ENCODE results near the gene PIGW.
A peak's percentile ranks its signal among the peaks of the same experiment; 100 is the strongest.

PIGW gene

GRCh38 chr17:36534840-36535668, at the start of gene PIGW, which contains the start of gene MYO19:
TSS of gene PIGW (plus strand) at chr17:36534987. CDS start at chr17:36537102, 2,115 bp downstream.
TSS of gene MYO19 (minus strand) at chr17:36534868. CDS start at chr17:36532538, 2,330 bp downstream.
- ATAC-seq (peak; percentile 90), DNase-seq (peak; percentile 88 to 90)
- H3K4me1 Mint-ChIP-seq = peaks cover 41% of the 10 kb centered on the region
- peak within 1 kb of the TSS; percentile 88 to 97 for H3K4me3 Mint-ChIP-seq
- peak within 1 kb of the TSS; percentile 99 for H3K27ac Mint-ChIP-seq
- H3K9me3 Mint-ChIP-seq = no peaks in the 10 kb centered on the region
- H3K27me3 Mint-ChIP-seq = no peaks in the 10 kb centered on the region

- Mint-ChIP-seq H3K27ac (peak overlapping the region in 1 of 2 donors; percentile 10), H3K4me1 (peaks cover 60% of the 10 kb centered on the region), H3K4me3 (peak overlapping the region; percentile 94 to 97), H3K9me3 (no peaks in the 10 kb centered on the region), H3K27me3 (peaks cover 25% of the 10 kb centered on the region)
- ATAC-seq = no peak
- DNase-seq = no peak
Observed at GRCh38 chr17:36485027-36485426, 49.8 kb upstream of the PIGW start.

- Mint-ChIP-seq H3K4me1 (peaks cover 65% of the 10 kb centered on the region), H3K9me3 (no peaks in the 10 kb centered on the region), H3K27ac (peak overlapping the region; percentile 90 to 99), H3K27me3 (peaks cover 25% of the 10 kb centered on the region), H3K4me3 (peak overlapping the region; percentile 94 to 97)
- DNase-seq = no peak
- no peak for ATAC-seq
Observed at GRCh38 chr17:36485805-36486203, 49.0 kb upstream of the PIGW start.

- peak within 1 kb of the TSS; percentile 94 to 97 for H3K4me3 Mint-ChIP-seq
- H3K4me1 Mint-ChIP-seq = peaks cover 72% of the 10 kb centered on the region
- H3K9me3 Mint-ChIP-seq = no peaks in the 10 kb centered on the region
- H3K27me3 Mint-ChIP-seq = peaks cover 24% of the 10 kb centered on the region
- H3K27ac Mint-ChIP-seq = peak within 1 kb of the TSS; percentile 99
- peak; percentile 87 to 92 for DNase-seq
- peak; percentile 95 for ATAC-seq
Observed at GRCh38 chr17:36486204-36487194, 48.3 kb upstream of the PIGW start, which contains the start of gene ZNHIT3. TSS of gene ZNHIT3 (plus strand) at chr17:36486681. CDS start at chr17:36486700, 19 bp downstream.

- Mint-ChIP-seq H3K27me3 (no peaks in the 10 kb centered on the region), H3K9me3 (no peaks in the 10 kb centered on the region), H3K4me1 (peaks cover 28% of the 10 kb centered on the region), H3K4me3 (no peak overlapping the region), H3K27ac (peak overlapping the region in 1 of 2 donors; percentile 22)
- no peak for DNase-seq
- no peak for ATAC-seq
Observed at GRCh38 chr17:36493956-36494355, 40.8 kb upstream of the PIGW start.

- ATAC-seq (no peak), DNase-seq (no peak)
- H3K27me3 Mint-ChIP-seq = no peaks in the 10 kb centered on the region
- H3K27ac Mint-ChIP-seq = no peak overlapping the region
- no peak overlapping the region for H3K4me3 Mint-ChIP-seq
- no peaks in the 10 kb centered on the region for H3K9me3 Mint-ChIP-seq
- H3K4me1 Mint-ChIP-seq = peaks cover 22% of the 10 kb centered on the region
Observed at GRCh38 chr17:36494674-36495073, 40.1 kb upstream of the PIGW start.

- H3K27me3 Mint-ChIP-seq = no peaks in the 10 kb centered on the region
- ATAC-seq (no peak), DNase-seq (no peak)
- no peak overlapping the region for H3K27ac Mint-ChIP-seq
- H3K4me3 Mint-ChIP-seq = no peak overlapping the region
- H3K4me1 Mint-ChIP-seq = peaks cover 18% of the 10 kb centered on the region
- no peaks in the 10 kb centered on the region for H3K9me3 Mint-ChIP-seq
Observed at GRCh38 chr17:36495076-36495578, 39.7 kb upstream of the PIGW start.

- H3K4me1 Mint-ChIP-seq = peaks cover 9% of the 10 kb centered on the region
- H3K27ac Mint-ChIP-seq = peak overlapping the region in 1 of 2 donors; percentile 13
- H3K27me3 Mint-ChIP-seq = no peaks in the 10 kb centered on the region
- ATAC-seq = no peak
- no peak for DNase-seq
- H3K4me3 Mint-ChIP-seq = no peak overlapping the region
- H3K9me3 Mint-ChIP-seq = no peaks in the 10 kb centered on the region
Observed at GRCh38 chr17:36496018-36496789, 38.6 kb upstream of the PIGW start.

- Mint-ChIP-seq H3K27me3 (no peaks in the 10 kb centered on the region), H3K9me3 (no peaks in the 10 kb centered on the region), H3K27ac (no peak overlapping the region), H3K4me3 (no peak overlapping the region), H3K4me1 (peaks cover 7% of the 10 kb centered on the region)
- ATAC-seq = no peak
- DNase-seq = no peak
Observed at GRCh38 chr17:36498155-36498554, 36.6 kb upstream of the PIGW start.

- Mint-ChIP-seq H3K9me3 (no peaks in the 10 kb centered on the region), H3K4me3 (no peak overlapping the region), H3K27me3 (no peaks in the 10 kb centered on the region), H3K27ac (no peak overlapping the region), H3K4me1 (peaks cover 8% of the 10 kb centered on the region)
- ATAC-seq (no peak), DNase-seq (no peak)
Observed at GRCh38 chr17:36498560-36499300, 36.1 kb upstream of the PIGW start.

- Mint-ChIP-seq H3K4me3 (no peak overlapping the region), H3K27ac (no peak overlapping the region), H3K9me3 (no peaks in the 10 kb centered on the region), H3K27me3 (no peaks in the 10 kb centered on the region), H3K4me1 (peaks cover 8% of the 10 kb centered on the region)
- ATAC-seq (no peak), DNase-seq (no peak)
Observed at GRCh38 chr17:36500745-36501225, 34.0 kb upstream of the PIGW start.

GRCh38 chr17:36501351-36501750, 33.4 kb upstream of the PIGW start:
- DNase-seq = no peak
- H3K4me3 Mint-ChIP-seq = no peak overlapping the region
- H3K4me1 Mint-ChIP-seq = peaks cover 8% of the 10 kb centered on the region
- H3K27ac Mint-ChIP-seq = peak overlapping the region; percentile 5 to 77
- no peak for ATAC-seq
- no peaks in the 10 kb centered on the region for H3K27me3 Mint-ChIP-seq
- H3K9me3 Mint-ChIP-seq = no peaks in the 10 kb centered on the region

GRCh38 chr17:36501963-36502362, 32.8 kb upstream of the PIGW start:
- DNase-seq (no peak), ATAC-seq (no peak)
- no peak overlapping the region for H3K4me3 Mint-ChIP-seq
- no peaks in the 10 kb centered on the region for H3K9me3 Mint-ChIP-seq
- H3K27me3 Mint-ChIP-seq = no peaks in the 10 kb centered on the region
- H3K4me1 Mint-ChIP-seq = peaks cover 8% of the 10 kb centered on the region
- peak overlapping the region; percentile 13 to 31 for H3K27ac Mint-ChIP-seq

Data from stimulated activated naive CD8-positive, alpha-beta T cell treated with anti-CD3 and anti-CD28 coated beads, Interleukin-15, amount 100 ng/mL, for 72 hours (primary cell).